22Rv1 (cell line): Measurements from ENCODE around the gene CAPRIN1.

Source experiments
- H3K27ac ChIP-seq: fragments of 450-650 bp; 2 replicates; pipeline ENCODE4 v1.5.1; 2017
- CTCF ChIP-seq: fragments of 450-650 bp; IDR thresholded peaks from 2 replicates; pipeline ENCODE4 v1.5.1; 2017; ENCODE audit warnings: mild to moderate bottlenecking
- ZFX ChIP-seq: fragments of 450-650 bp; IDR thresholded peaks from 2 replicates; pipeline ENCODE4 v1.6.1; 2017; ENCODE audit warnings: antibody characterized with exemption, borderline replicate concordance

The CAPRIN1 gene

GRCh38 chr11:34036456-34036855, 15.1 kb upstream of the CAPRIN1 start:
- TF ChIP-seq ZFX = no peak
- TF ChIP-seq CTCF = no peak
- H3K27ac ChIP-seq = no peak overlapping the region

GRCh38 chr11:34037016-34037415, 14.5 kb upstream of the CAPRIN1 start:
- TF ChIP-seq CTCF = no peak
- no peak for TF ChIP-seq ZFX
- H3K27ac ChIP-seq = no peak overlapping the region

GRCh38 chr11:34040571-34040970, 11.0 kb upstream of the CAPRIN1 start:
- TF ChIP-seq CTCF (no peak), ZFX (no peak)

GRCh38 chr11:34044664-34045485, 6.7 kb upstream of the CAPRIN1 start:
- no peak for TF ChIP-seq ZFX
- TF ChIP-seq CTCF = no peak

More at GRCh38 chr11:34040571-34040970, 11.0 kb upstream of the CAPRIN1 start:
- H3K27ac ChIP-seq = no peak overlapping the region

GRCh38 chr11:34049028-34049427, 2.5 kb upstream of the CAPRIN1 start:
- no peak for TF ChIP-seq ZFX
- no peak overlapping the region for H3K27ac ChIP-seq

More at GRCh38 chr11:34044664-34045485, 6.7 kb upstream of the CAPRIN1 start:
- no peak overlapping the region for H3K27ac ChIP-seq

- no peak for TF ChIP-seq ZFX
- H3K27ac ChIP-seq = peak overlapping the region; percentile 98
Observed at GRCh38 chr11:34050581-34051348, 766 bp upstream of the CAPRIN1 start.

- no peak for TF ChIP-seq ZFX
- no peak for TF ChIP-seq CTCF
- peak overlapping the region; percentile 98 for H3K27ac ChIP-seq
Observed at GRCh38 chr11:34052036-34052607, 591 bp downstream of the CAPRIN1 start.

- TF ChIP-seq ZFX = no peak
- no peak for TF ChIP-seq CTCF
- H3K27ac ChIP-seq = peak overlapping the region; percentile 98
Observed at GRCh38 chr11:34052608-34053160, 1.2 kb downstream of the CAPRIN1 start.
